SK-N-SH treated with all-trans-retinoic acid at 6 μM for 48 hours (cell line): ENCODE results near the gene ANXA11.

ENCODE experiments used
- ATAC-seq: fragments of 200-7000 bp; cut with Tn5 transposase; 3 replicates; pipeline ENCODE4 v1.9.1; 2020; ENCODE audit warnings: mild to moderate bottlenecking, moderate library complexity
- ARNTL ChIP-seq: fragments of 450-650 bp; formaldehyde crosslinking; IDR thresholded peaks from 2 replicates; pipeline ENCODE4 v1.5.0; 2020; ENCODE audit warnings: low read depth, mild to moderate bottlenecking, moderate library complexity, borderline replicate concordance
- BACH2 ChIP-seq: fragments of 250-450 bp; sonication (Bioruptor Pico); IDR thresholded peaks from 2 replicates; pipeline ENCODE4 v1.9.0; 2021; ENCODE audit warnings: mild to moderate bottlenecking, borderline replicate concordance
- CREB5 ChIP-seq: fragments of 250-450 bp; sonication (Bioruptor Pico); IDR thresholded peaks from 2 replicates; pipeline ENCODE4 v1.5.1; 2020; ENCODE audit warnings: low read depth, mild to moderate bottlenecking, moderate library complexity
- CSDC2 ChIP-seq: fragments of 250-450 bp; sonication (Bioruptor Pico); IDR thresholded peaks from 2 replicates; pipeline ENCODE4 v1.5.0; 2020; ENCODE audit warnings: mild to moderate bottlenecking, moderate library complexity
- CSRNP3 ChIP-seq: fragments of 250-450 bp; sonication (Bioruptor Pico); IDR thresholded peaks from 2 replicates; pipeline ENCODE4 v1.5.1; 2021; ENCODE audit warnings: mild to moderate bottlenecking, moderate library complexity
- GLIS3 ChIP-seq: fragments of 250-450 bp; sonication (Bioruptor Pico); IDR thresholded peaks from 2 replicates; pipeline ENCODE4 v1.5.0; 2020; ENCODE audit warnings: mild to moderate bottlenecking, moderate library complexity
- ISL1 ChIP-seq: fragments of 250-450 bp; sonication (Bioruptor Pico); IDR thresholded peaks from 2 replicates; pipeline ENCODE4 v2.1.2; 2022; ENCODE audit warnings: mild to moderate bottlenecking, moderate library complexity
- OSR1 ChIP-seq: fragments of 250-450 bp; sonication (Bioruptor Pico); IDR thresholded peaks from 2 replicates; pipeline ENCODE4 v1.8.0; 2022; ENCODE audit warnings: moderate library complexity, mild to moderate bottlenecking, inconsistent platforms
- PATZ1 ChIP-seq: fragments of 250-450 bp; sonication (Bioruptor Pico); IDR thresholded peaks from 2 replicates; pipeline ENCODE4 v1.8.0; 2020; ENCODE audit warnings: mild to moderate bottlenecking, moderate library complexity, borderline replicate concordance
- POU6F1 ChIP-seq: fragments of 250-450 bp; sonication (Bioruptor Pico); IDR thresholded peaks from 2 replicates; pipeline ENCODE4 v1.8.0; 2021; ENCODE audit warnings: low read depth, mild to moderate bottlenecking, moderate library complexity, borderline replicate concordance
- PPARA ChIP-seq: fragments of 250-450 bp; sonication (Bioruptor Pico); IDR thresholded peaks from 2 replicates; pipeline ENCODE4 v1.5.0; 2020; ENCODE audit warnings: mild to moderate bottlenecking, borderline replicate concordance
- RARB ChIP-seq: fragments of 250-450 bp; sonication (Bioruptor Pico); IDR thresholded peaks from 2 replicates; pipeline ENCODE4 v1.8.0; 2021; ENCODE audit warnings: mild to moderate bottlenecking, moderate library complexity
- SNAI2 ChIP-seq: fragments of 250-450 bp; sonication (Bioruptor Pico); IDR thresholded peaks from 2 replicates; pipeline ENCODE4 v1.5.0; 2020; ENCODE audit warnings: mild to moderate bottlenecking, moderate library complexity
- TCF4 ChIP-seq: fragments of 250-450 bp; sonication (Bioruptor Pico); IDR thresholded peaks from 2 replicates; pipeline ENCODE4 v1.8.0; 2021; ENCODE audit warnings: mild to moderate bottlenecking, moderate library complexity, borderline replicate concordance
- TOX ChIP-seq: fragments of 250-450 bp; sonication (Bioruptor Pico); IDR thresholded peaks from 2 replicates; pipeline ENCODE4 v1.8.0; 2021; ENCODE audit warnings: mild to moderate bottlenecking, moderate library complexity, borderline replicate concordance
- TSHZ2 ChIP-seq: fragments of 250-450 bp; sonication (Bioruptor Pico); IDR thresholded peaks from 2 replicates; pipeline ENCODE4 v1.5.0; 2020; ENCODE audit warnings: mild to moderate bottlenecking, moderate library complexity
- ZC3H10 ChIP-seq: fragments of 250-450 bp; sonication (Bioruptor Pico); IDR thresholded peaks from 2 replicates; pipeline ENCODE4 v1.5.1; 2021; ENCODE audit warnings: mild to moderate bottlenecking, moderate library complexity
- ZFP3 ChIP-seq: fragments of 250-450 bp; sonication (Bioruptor Pico); IDR thresholded peaks from 2 replicates; pipeline ENCODE4 v1.5.0; 2020; ENCODE audit warnings: mild to moderate bottlenecking, moderate library complexity
- ZFP30 ChIP-seq: fragments of 450-650 bp; formaldehyde crosslinking; IDR thresholded peaks from 2 replicates; pipeline ENCODE4 v1.5.0; 2022; ENCODE audit warnings: mild to moderate bottlenecking, moderate library complexity
- ZNF565 ChIP-seq: fragments of 450-650 bp; formaldehyde crosslinking; conservative IDR thresholded peaks from 2 replicates; pipeline ENCODE4 v1.5.0; 2020; ENCODE audit warnings: low read depth, mild to moderate bottlenecking, moderate library complexity
- ZNF70 ChIP-seq: fragments of 450-650 bp; formaldehyde crosslinking; IDR thresholded peaks from 2 replicates; pipeline ENCODE4 v1.5.0; 2020; ENCODE audit warnings: mild to moderate bottlenecking, moderate library complexity
- ZNF8 ChIP-seq: fragments of 450-650 bp; formaldehyde crosslinking; IDR thresholded peaks from 2 replicates; pipeline ENCODE4 v1.5.0; 2020; ENCODE audit warnings: mild to moderate bottlenecking, moderate library complexity

ANXA11 gene

GRCh38 chr10:80139265-80139664 is 66.1 kb downstream of the ANXA11 start:
- no peak for ATAC-seq
- TF ChIP-seq ISL1 (no peak), ZNF8 (CRISPR knock-in tag) (no peak), ZNF70 (no peak), RARB (no peak), POU6F1 (CRISPR knock-in tag) (no peak), OSR1 (CRISPR knock-in tag) (no peak), ZC3H10 (CRISPR knock-in tag) (no peak), TCF4 (CRISPR knock-in tag) (no peak), ZFP3 (CRISPR knock-in tag) (no peak), TOX (CRISPR knock-in tag) (no peak), CREB5 (CRISPR knock-in tag) (no peak), ZNF565 (CRISPR knock-in tag) (no peak), TSHZ2 (no peak), BACH2 (CRISPR knock-in tag) (no peak), GLIS3 (CRISPR knock-in tag) (no peak), CSRNP3 (no peak), SNAI2 (no peak), CSDC2 (CRISPR knock-in tag) (no peak)
- TF ChIP-seq, all 23 proteins: peak for 0

- no peak for TF ChIP-seq RARB
- TF ChIP-seq ZNF565 (CRISPR knock-in tag), result no peak
- no peak for TF ChIP-seq CREB5 (CRISPR knock-in tag)
- no peak for TF ChIP-seq POU6F1 (CRISPR knock-in tag)
- ATAC-seq, result no peak
Measured at GRCh38 chr10:80137920-80138319, 67.4 kb downstream of the ANXA11 start.

- ATAC-seq, result no peak
- TF ChIP-seq ARNTL (CRISPR knock-in tag), result no peak
- TF ChIP-seq OSR1 (CRISPR knock-in tag), result no peak
- TF ChIP-seq ZNF70, result no peak
- no peak for TF ChIP-seq TOX (CRISPR knock-in tag)
- no peak for TF ChIP-seq ZFP3 (CRISPR knock-in tag)
- no peak for TF ChIP-seq BACH2 (CRISPR knock-in tag)
- TF ChIP-seq ISL1, result no peak
- no peak for TF ChIP-seq PPARA (CRISPR knock-in tag)
- TF ChIP-seq ZNF8 (CRISPR knock-in tag), result no peak
- TF ChIP-seq SNAI2, result no peak
- TF ChIP-seq PATZ1, result no peak
- no peak for TF ChIP-seq TCF4 (CRISPR knock-in tag)
- TF ChIP-seq CREB5 (CRISPR knock-in tag), result no peak
- TF ChIP-seq ZFP30 (CRISPR knock-in tag), result no peak
- no peak for TF ChIP-seq ZC3H10 (CRISPR knock-in tag)
- TF ChIP-seq, all 23 proteins: peak for 0
Measured at GRCh38 chr10:80137031-80137862, 68.1 kb downstream of the ANXA11 start.
